ENCODE data around the gene CAMTA1.

- TF ChIP-seq NFIC (IDR thresholded peaks at IDR 0.05; ENCODE audit: borderline replicate concordance) (no peak), CTCF (IDR thresholded peaks at IDR 0.05) (no peak), SIN3A (IDR thresholded peaks at IDR 0.05; ENCODE audit: borderline replicate concordance, low read depth, low read length) (no peak), MAX (IDR thresholded peaks at IDR 0.05; ENCODE audit: low read depth) (no peak), NRF1 (IDR thresholded peaks at IDR 0.05; ENCODE audit: low read depth, low read length) (no peak), POLR2AphosphoS5 (IDR thresholded peaks at IDR 0.05; ENCODE audit: low read depth, low read length) (no peak), USF2 (IDR thresholded peaks at IDR 0.05; ENCODE audit: borderline replicate concordance, low read depth, low read length) (no peak), EZH2phosphoT487 (IDR thresholded peaks at IDR 0.05; ENCODE audit: borderline replicate concordance, low read depth) (no peak)
These were observed 450.7 kb downstream of the CAMTA1 start for GRCh38 chr1:7235871-7236517.
